Epithelial cell of proximal tubule (primary cell): ENCODE results near the gene KPNA1. TPM values are rescaled to one million over a fixed set of nuclear protein-coding genes. Genes with fewer than 3 reads are reported as not detected.

ENCODE experiments used
- DNase-seq: peaks from one replicate; pipeline ENCODE4 v3.0.0-alpha.2; 2011; ENCODE audit warnings: low read depth
- H3K4me3 ChIP-seq: 2 replicates; pipeline ENCODE4 v1.5.1; 2011; ENCODE audit warnings: low read depth, mild to moderate bottlenecking, low read length
- total RNA-seq: library from RNA; depleted of rRNA; stranded (reverse); fragments of >200 nt; gene quantifications from 2 replicates; pipeline ENCODE4 v1.2.3, GENCODE V29; 2015
- TF ChIP-seq, protein P1 (sequence below): conservative IDR thresholded peaks from 2 replicates; pipeline ENCODE4 v1.5.1; 2012; ENCODE audit warnings: low read depth, mild to moderate bottlenecking, low read length

The KPNA1 gene
- total RNA-seq, 1 donor from 2014 or later, result 14.8 TPM

DNA sequence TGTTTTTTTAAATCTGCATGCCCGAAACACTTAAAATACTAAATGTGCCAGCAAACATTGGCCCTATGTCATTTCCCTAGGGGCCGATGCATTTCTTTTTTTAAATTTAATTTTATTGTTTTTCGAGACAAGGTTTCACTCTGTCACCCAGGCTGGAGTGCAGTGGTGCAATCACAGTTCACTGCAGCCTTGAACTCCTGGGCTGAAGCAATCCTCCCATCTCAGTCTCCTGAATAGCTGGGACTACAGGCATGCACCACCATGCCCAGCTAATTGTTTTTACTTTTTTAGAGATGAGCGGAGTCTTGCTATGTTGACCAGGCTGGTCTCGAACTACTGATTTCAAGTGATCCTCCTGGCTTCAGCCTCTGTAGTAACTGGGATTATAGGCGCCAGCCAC is 43.9 kb upstream of the KPNA1 start:
- H3K4me3 ChIP-seq, result no peak overlapping the region

DNA sequence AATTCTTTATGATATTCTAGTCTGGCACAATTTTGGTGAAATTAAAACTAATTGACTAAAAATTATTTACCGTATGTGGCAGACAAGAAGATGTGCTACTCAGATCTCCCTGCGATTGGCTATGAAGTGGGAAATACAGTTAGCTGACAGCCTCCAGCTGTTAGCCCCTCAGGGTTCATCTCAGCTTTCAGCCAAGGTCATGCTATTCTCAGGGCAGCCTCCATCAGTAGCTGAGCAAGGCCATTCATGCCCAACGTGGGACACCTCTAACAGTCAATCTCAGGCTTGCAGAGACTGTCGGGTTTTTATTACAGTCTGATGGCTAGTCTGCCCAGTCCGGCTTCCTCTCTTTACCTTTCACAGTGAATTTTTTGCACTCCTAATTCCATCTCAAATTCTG is 42.6 kb upstream of the KPNA1 start:
- no peak for DNase-seq
- TF ChIP-seq, protein P1, sequence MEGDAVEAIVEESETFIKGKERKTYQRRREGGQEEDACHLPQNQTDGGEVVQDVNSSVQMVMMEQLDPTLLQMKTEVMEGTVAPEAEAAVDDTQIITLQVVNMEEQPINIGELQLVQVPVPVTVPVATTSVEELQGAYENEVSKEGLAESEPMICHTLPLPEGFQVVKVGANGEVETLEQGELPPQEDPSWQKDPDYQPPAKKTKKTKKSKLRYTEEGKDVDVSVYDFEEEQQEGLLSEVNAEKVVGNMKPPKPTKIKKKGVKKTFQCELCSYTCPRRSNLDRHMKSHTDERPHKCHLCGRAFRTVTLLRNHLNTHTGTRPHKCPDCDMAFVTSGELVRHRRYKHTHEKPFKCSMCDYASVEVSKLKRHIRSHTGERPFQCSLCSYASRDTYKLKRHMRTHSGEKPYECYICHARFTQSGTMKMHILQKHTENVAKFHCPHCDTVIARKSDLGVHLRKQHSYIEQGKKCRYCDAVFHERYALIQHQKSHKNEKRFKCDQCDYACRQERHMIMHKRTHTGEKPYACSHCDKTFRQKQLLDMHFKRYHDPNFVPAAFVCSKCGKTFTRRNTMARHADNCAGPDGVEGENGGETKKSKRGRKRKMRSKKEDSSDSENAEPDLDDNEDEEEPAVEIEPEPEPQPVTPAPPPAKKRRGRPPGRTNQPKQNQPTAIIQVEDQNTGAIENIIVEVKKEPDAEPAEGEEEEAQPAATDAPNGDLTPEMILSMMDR, result no peak
- no peak overlapping the region for H3K4me3 ChIP-seq

More for the DNA sequence above, 43.9 kb upstream of the KPNA1 start:
- no peak for DNase-seq
- TF ChIP-seq, protein P1, result no peak

DNA sequence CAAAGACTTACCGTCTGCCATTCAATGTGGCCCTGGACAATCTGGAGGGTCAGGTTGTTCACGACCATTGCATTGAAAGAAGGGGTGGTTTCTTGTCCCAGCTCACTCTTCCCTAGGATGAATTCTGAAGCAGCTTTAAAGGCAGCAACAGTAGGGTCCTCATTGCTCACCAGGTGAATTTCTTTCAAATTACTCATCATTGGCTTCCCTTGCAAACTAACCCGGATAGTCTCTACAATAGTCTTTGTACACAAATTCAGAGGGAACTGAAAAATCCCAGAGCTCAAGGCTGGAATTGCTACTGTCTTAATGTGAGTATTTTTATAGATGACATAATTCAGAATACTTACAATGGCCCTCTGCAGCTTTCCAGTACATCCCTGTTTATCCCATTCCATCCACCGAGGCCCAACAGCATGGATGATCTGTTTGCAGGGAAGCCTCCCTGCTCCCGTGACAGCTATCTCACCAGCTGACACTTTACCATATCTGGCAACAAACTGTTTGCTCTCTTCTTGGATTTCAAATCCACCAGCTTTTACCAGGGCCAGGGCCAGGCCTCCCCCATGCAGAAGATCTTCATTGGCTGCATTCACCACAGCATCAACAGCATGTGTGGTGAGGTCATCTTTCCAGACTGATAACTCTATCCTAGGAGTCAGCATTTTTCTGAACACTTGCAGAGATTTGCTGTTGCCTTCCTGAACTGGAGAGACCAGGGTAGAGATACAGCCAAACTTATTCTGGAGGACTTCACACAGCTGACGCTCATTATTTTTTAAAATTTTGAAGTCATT is 40.7 kb upstream of the KPNA1 start:
- H3K4me3 ChIP-seq, result no peak overlapping the region
- TF ChIP-seq, protein P1, result no peak
- no peak for DNase-seq

DNA sequence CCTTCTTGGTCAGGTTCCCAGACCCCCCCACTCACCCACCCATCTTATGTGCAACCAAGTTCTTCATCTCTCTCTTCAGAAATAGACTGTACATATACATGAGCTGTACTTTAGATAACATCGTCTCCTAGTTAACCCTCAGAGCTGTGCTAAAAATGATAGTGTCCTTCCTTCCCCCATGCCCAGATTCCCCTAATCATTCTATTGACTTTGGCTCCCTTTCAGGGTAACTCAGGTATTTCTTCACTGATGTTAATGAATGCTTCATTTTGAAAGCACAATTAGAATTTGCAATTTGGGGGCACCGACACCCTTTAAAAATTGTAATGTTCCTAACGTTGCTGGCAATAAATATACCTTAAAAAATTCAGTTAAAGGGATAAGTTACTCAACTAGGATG is 38.4 kb upstream of the KPNA1 start:
- no peak for DNase-seq
- H3K4me3 ChIP-seq, result no peak overlapping the region
- TF ChIP-seq, protein P1, result no peak

DNA sequence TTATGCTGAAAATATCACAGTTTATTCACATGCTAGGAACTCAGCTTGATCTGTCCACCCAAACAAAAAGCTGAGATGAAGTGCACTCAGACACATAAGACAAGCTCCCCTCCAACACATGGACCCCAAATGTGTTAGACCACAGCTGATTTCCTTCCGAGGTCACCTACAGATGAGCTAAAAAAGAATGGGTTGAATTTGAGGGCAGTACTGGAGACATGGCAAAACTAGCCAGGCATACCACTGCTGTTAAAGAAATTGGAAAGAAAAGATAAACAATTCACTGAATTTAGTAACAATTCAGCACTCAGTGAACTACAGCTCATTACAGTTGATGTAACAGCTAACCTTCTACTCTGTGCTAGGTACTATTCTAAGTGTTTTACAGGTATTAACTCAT is 33.9 kb upstream of the KPNA1 start:
- TF ChIP-seq, protein P1, result no peak
- no peak for DNase-seq
- no peak overlapping the region for H3K4me3 ChIP-seq

DNA sequence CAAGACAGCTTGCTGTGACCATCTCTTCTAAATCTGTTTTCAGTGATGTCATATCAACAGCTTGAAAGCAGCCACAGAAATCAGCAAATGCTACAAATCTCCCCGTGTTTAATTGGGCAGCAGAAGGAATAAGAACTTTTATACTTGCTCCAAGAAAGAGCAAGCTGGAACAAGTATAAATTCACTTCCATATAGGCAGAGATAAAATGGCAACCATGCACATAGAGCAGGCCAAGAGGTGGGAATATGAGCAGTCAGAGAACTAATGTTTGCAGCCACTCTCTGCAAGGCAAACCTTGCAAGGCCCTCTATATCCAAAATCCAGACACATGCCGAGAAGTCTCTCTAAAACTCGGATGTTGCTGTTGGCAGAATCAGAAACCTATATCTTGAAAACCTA is 33.3 kb upstream of the KPNA1 start:
- TF ChIP-seq, protein P1, result no peak
- DNase-seq, result no peak
- no peak overlapping the region for H3K4me3 ChIP-seq

DNA sequence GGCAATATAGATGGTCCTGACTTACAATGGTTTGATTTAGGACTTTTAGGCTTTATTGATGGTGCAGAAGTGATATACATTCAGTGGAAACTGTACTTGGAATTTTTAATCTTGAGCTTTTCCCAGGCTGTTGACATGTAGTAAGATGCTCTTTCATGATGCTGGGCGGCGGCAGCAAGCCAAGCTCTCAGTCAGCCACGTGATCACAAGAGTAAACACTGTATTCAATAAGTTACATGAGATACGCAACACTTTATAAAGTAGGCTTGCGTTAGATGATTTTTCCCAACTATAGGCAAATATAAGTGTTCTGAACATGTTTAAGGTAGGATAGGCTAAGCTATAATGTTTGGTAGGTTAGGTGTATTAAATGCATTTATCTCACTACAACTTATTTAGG is 31.4 kb upstream of the KPNA1 start:
- no peak overlapping the region for H3K4me3 ChIP-seq
- DNase-seq, result no peak
- TF ChIP-seq, protein P1, result no peak
